MCF 10A (cell line): ENCODE results near the gene CTBP2. TPM values are rescaled to one million over a fixed set of nuclear protein-coding genes. Genes with fewer than 3 reads are reported as not detected.
"Not testable (repeated sequence)": the region's sequence is repeated elsewhere in the genome, so short reads cannot be mapped to it uniquely, and the experiment has no call there.

Source experiments
- BruUV-seq: library from RNA; stranded (reverse); fragments of 400-500 nt; replicated peaks from 2 replicates; lab custom pipeline; 2021; lab: Mats Ljungman, UMichigan
- CTCF ChIA-PET: fragments of 300-600 bp; sonication (Branson Sonifier 250); formaldehyde crosslinking; extraction: SDS; loops from one replicate; lab custom pipeline; 2021; ENCODE audit warnings: antibody characterized with exemption, inconsistent platforms; lab: Yijun Ruan, JAX
- POLR2A ChIA-PET: fragments of 300-600, 350-650 bp; sonication (Branson Sonifier 250); formaldehyde crosslinking; extraction: SDS; loops from one replicate; lab custom pipeline; 2020; ENCODE audit warnings: antibody characterized with exemption, inconsistent platforms; lab: Yijun Ruan, JAX
- DNase-seq: peaks from one replicate; pipeline ENCODE4 v3.0.0-alpha.2; 2018; ENCODE audit not compliant: unreplicated experiment
- H3K27ac Mint-ChIP-seq: one replicate; pipeline ENCODE4 v1.8.0; 2022; ENCODE audit warnings: mild to moderate bottlenecking, low read depth, mixed read lengths; ENCODE audit not compliant: unreplicated experiment
- H3K27me3 Mint-ChIP-seq: one replicate; pipeline ENCODE4 v1.8.0; 2022; ENCODE audit warnings: mixed read lengths; ENCODE audit not compliant: insufficient read depth, unreplicated experiment
- H3K36me3 Mint-ChIP-seq: one replicate; pipeline ENCODE4 v1.8.0; 2022; ENCODE audit warnings: mild to moderate bottlenecking, moderate library complexity, mixed read lengths; ENCODE audit not compliant: insufficient read depth, unreplicated experiment
- H3K4me1 Mint-ChIP-seq: one replicate; pipeline ENCODE4 v1.8.0; 2022; ENCODE audit warnings: mixed read lengths; ENCODE audit not compliant: insufficient read depth, unreplicated experiment
- H3K4me3 Mint-ChIP-seq: one replicate; pipeline ENCODE4 v1.8.0; 2022; ENCODE audit warnings: mild to moderate bottlenecking, moderate library complexity, mixed read lengths; ENCODE audit not compliant: unreplicated experiment
- H3K9me3 Mint-ChIP-seq: one replicate; pipeline ENCODE4 v1.8.0; 2022; ENCODE audit warnings: mixed read lengths; ENCODE audit not compliant: unreplicated experiment
- intact Hi-C: fragments of 100-400 bp; cut with micrococcal nuclease; formaldehyde crosslinking; loops from 2 replicates; pipeline ENCODE4 v1.14.1; 2022
- total RNA-seq: library from RNA; stranded (reverse); gene quantifications from 2 replicates; pipeline ENCODE4 v1.2.3, GENCODE V29; 2022
- TF ChIP-seq, protein P1 (sequence below): fragments of 200-600 bp; IDR thresholded peaks from one replicate; pipeline ENCODE4 v1.8.0; 2022; ENCODE audit warnings: antibody characterized with exemption, mild to moderate bottlenecking; ENCODE audit not compliant: unreplicated experiment

Gene CTBP2
- total RNA-seq, 1 experiment from 2014 or later = 152 TPM

DNA sequence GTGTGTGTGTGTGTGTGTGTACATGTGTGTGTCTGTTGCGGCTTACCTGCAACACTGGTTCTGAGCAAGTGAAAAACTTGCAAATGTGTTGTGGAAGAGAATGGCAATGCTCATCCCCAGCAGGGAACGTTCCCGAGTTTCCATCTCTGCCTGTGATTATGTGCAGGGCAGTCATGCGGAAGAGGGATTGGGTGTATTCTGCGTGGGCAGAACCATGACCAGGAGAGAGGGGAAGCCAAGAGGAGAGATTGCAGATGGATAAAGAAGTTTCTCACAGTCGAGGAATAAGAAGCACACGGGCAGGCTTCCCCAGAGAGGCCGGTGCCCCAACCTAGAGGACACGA, 99.9 kb downstream of the CTBP2 start:
- Mint-ChIP-seq H3K27me3 (no peaks in the 10 kb centered on the region), H3K4me1 (peaks cover 45% of the 10 kb centered on the region), H3K27ac (peak overlapping the region; percentile 73), H3K4me3 (peak overlapping the region; percentile 19), H3K36me3 (peaks cover 39% of the 10 kb centered on the region), H3K9me3 (no peaks in the 10 kb centered on the region)
- BruUV-seq = no TSS peak
- POLR2A ChIA-PET = interaction anchor here (0.5 to 2.7 kb wide), 2 partner anchors 14 to 85 kb away, joined by 3 to 15 read pairs; no protein-coding TSS in a partner anchor
- CTCF ChIA-PET = interaction anchor here (0.6 to 8.2 kb wide), 12 partner anchors 11 to 464 kb away, joined by 3 to 105 read pairs (median 6); no protein-coding TSS in a partner anchor
- intact Hi-C loops = loop anchor here (2.0 to 5.0 kb wide), 2 partner anchors 68 to 97 kb away; no protein-coding TSS in a partner anchor
- TF ChIP-seq, protein P1, sequence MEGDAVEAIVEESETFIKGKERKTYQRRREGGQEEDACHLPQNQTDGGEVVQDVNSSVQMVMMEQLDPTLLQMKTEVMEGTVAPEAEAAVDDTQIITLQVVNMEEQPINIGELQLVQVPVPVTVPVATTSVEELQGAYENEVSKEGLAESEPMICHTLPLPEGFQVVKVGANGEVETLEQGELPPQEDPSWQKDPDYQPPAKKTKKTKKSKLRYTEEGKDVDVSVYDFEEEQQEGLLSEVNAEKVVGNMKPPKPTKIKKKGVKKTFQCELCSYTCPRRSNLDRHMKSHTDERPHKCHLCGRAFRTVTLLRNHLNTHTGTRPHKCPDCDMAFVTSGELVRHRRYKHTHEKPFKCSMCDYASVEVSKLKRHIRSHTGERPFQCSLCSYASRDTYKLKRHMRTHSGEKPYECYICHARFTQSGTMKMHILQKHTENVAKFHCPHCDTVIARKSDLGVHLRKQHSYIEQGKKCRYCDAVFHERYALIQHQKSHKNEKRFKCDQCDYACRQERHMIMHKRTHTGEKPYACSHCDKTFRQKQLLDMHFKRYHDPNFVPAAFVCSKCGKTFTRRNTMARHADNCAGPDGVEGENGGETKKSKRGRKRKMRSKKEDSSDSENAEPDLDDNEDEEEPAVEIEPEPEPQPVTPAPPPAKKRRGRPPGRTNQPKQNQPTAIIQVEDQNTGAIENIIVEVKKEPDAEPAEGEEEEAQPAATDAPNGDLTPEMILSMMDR = no peak
- no peak for DNase-seq

DNA sequence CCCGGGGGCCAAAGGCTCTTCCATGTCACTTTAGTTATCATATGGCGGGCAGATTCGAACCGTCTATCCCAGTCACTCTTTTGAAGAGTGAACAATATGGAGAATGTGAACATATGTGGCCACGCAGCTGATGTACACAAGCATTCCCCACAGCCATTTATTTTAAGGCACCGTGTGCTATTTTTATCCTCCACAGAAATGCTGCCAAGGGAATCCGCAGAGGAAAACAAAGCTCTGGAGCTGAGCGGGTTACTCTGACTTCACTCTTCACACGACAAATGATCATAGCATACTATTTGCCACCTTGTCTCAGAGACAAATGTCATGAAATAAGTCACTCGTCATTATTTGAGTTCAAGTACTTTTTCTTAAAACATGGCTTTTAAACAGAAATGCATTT, 100.3 kb downstream of the CTBP2 start:
- POLR2A ChIA-PET = interaction anchor here (0.5 to 2.7 kb wide), 4 partner anchors 12 to 340 kb away, joined by 3 to 15 read pairs (median 4); partner anchors contain the start of gene EEF1AKMT2
- intact Hi-C loops = loop anchor here (2.0 to 5.0 kb wide), 2 partner anchors 67 to 97 kb away; no protein-coding TSS in a partner anchor

DNA sequence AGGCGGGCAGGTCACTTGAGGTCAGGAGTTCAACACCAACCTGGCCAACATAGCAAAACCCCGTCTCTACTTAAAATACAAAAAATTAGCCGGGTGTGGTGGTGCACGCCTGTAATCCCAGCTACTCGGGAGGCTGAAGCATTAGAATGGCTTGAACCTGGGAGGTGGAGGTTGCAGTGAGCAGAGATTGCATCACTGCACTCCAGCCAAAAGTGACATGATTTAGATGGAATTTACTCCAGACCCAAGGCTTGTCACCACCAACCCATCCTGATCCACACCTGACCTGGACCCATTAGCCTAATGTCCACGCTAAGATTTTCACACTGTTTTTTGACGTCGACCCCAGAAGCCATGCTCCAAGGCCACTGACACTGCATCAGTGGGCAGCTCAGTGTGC, 101.0 kb downstream of the CTBP2 start:
- POLR2A ChIA-PET = interaction anchor here (0.9 kb wide), 1 partner anchor 11 kb away, joined by 3 read pairs; no protein-coding TSS in a partner anchor
- H3K27me3 Mint-ChIP-seq, BruUV-seq, H3K4me3 Mint-ChIP-seq, intact Hi-C loops, H3K9me3 Mint-ChIP-seq, H3K27ac Mint-ChIP-seq, DNase-seq: not testable (repeated sequence)
- Mint-ChIP-seq H3K36me3 (peaks cover 42% of the 10 kb centered on the region), H3K4me1 (peaks cover 34% of the 10 kb centered on the region)
- CTCF ChIA-PET = interaction anchor here (0.6 to 8.2 kb wide), 2 partner anchors 10 to 575 kb away, joined by 4 to 105 read pairs; no protein-coding TSS in a partner anchor

More for the DNA sequence above, 100.3 kb downstream of the CTBP2 start:
- CTCF ChIA-PET = interaction anchor here (0.6 to 8.2 kb wide), 6 partner anchors 11 to 90 kb away, joined by 3 to 105 read pairs (median 6); no protein-coding TSS in a partner anchor
- DNase-seq = no peak
- no peaks in the 10 kb centered on the region for H3K9me3 Mint-ChIP-seq
- peak overlapping the region; percentile 73 for H3K27ac Mint-ChIP-seq
- H3K4me3 Mint-ChIP-seq = no peak overlapping the region
- no peaks in the 10 kb centered on the region for H3K27me3 Mint-ChIP-seq
- H3K36me3 Mint-ChIP-seq = peaks cover 42% of the 10 kb centered on the region
- H3K4me1 Mint-ChIP-seq = peaks cover 41% of the 10 kb centered on the region
- no TSS peak for BruUV-seq
- TF ChIP-seq, protein P1 = no peak

DNA sequence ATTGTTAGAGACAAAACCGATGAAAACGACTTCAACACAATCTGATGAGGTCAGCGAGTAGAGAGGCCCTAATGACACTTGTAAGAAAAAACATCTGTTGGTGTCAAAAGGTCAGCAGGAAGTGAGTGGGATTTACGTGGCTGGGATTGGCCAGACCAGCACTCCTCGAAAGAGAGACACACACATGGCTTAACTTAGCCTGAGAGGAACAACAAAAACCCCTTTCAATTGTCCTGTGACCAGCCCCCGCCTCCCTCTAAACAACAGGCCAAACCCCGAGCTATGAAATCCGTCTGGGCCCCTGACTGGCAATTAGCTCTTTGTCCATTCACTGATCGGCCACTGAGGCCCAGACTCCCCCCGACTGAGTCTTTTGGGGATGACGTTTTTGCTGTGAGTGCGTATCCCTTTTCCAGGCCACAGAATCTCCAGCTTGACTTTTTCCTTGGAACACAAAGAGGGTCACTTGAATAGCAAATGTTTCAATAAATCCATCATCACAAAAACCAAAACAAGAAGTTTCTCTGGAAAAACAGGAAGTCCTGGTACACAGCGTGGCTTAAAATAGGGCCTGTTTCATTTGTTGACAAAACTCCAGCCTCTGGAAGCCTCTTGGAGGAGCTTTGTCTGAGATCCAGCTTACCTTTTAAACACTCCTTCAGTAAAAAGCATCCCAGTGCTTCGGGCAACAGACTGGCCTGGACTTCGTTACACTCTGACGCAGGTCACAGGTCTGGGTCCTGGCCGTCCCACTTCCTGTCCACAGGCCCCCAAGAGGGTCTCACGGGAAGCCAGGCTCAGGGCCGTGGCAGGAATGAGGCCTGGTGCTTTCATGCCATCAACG, 103.0 kb downstream of the CTBP2 start:
- CTCF ChIA-PET = interaction anchor here (1.2 to 3.5 kb wide), 5 partner anchors 10 to 576 kb away, joined by 3 to 17 read pairs (median 4); no protein-coding TSS in a partner anchor
- TF ChIP-seq, protein P1 = no peak
- Mint-ChIP-seq H3K27me3 (no peaks in the 10 kb centered on the region), H3K4me1 (peaks cover 19% of the 10 kb centered on the region), H3K27ac (peak overlapping the region; percentile 49), H3K4me3 (no peak overlapping the region), H3K36me3 (peaks cover 43% of the 10 kb centered on the region), H3K9me3 (no peaks in the 10 kb centered on the region)
- no TSS peak for BruUV-seq
- no peak for DNase-seq
- POLR2A ChIA-PET = interaction anchor here (0.6 kb wide), 1 partner anchor 34 kb away, joined by 3 read pairs; no protein-coding TSS in a partner anchor
- intact Hi-C loops = no loop called here
